GM21529 (cell line): Measurements from ENCODE around the gene KCNQ2.

Source experiments
- ATAC-seq: cut with Tn5 transposase; IDR thresholded peaks from one replicate; pipeline ENCODE4 v1.9.1; 2021; ENCODE audit not compliant: unreplicated experiment

Gene KCNQ2

GRCh38 chr20:63360850-63361518, 111.5 kb downstream of the KCNQ2 start, which contains the start of gene CHRNA4:
Gene CHRNA4, minus strand, starts transcription at chr20:63361349. Its CDS starts 184 bp downstream, at chr20:63361165.
- no peak for ATAC-seq

- no peak for ATAC-seq
Measured at GRCh38 chr20:63359937-63360849, 112.3 kb downstream of the KCNQ2 start.

GRCh38 chr20:63359164-63359934, 113.1 kb downstream of the KCNQ2 start:
- no peak for ATAC-seq

- ATAC-seq, result no peak
Measured at GRCh38 chr20:63357921-63358905, 114.2 kb downstream of the KCNQ2 start.

- ATAC-seq, result no peak
Measured at GRCh38 chr20:63356931-63357879, 115.2 kb downstream of the KCNQ2 start.

- ATAC-seq, result no peak
Measured at GRCh38 chr20:63356511-63356910, 115.9 kb downstream of the KCNQ2 start.

- no peak for ATAC-seq
Measured at GRCh38 chr20:63355781-63356295, 116.6 kb downstream of the KCNQ2 start.

GRCh38 chr20:63354636-63355350, 117.7 kb downstream of the KCNQ2 start:
- no peak for ATAC-seq

- no peak for ATAC-seq
Measured at GRCh38 chr20:63352811-63353221, 119.6 kb downstream of the KCNQ2 start.

- no peak for ATAC-seq
Measured at GRCh38 chr20:63351811-63352591, 120.5 kb downstream of the KCNQ2 start.

- ATAC-seq, result no peak
Measured at GRCh38 chr20:63351326-63351700, 121.1 kb downstream of the KCNQ2 start.

GRCh38 chr20:63350597-63351325, 121.7 kb downstream of the KCNQ2 start:
- no peak for ATAC-seq
